Measurements from ENCODE around the gene DAD1.

GRCh38 chr14:22627506-22628263, 38.7 kb upstream of the DAD1 start:
- TF ChIP-seq POLR2A (IDR thresholded peaks at IDR 0.05; ENCODE audit: low read length) (no peak), GATA1 (IDR thresholded peaks at IDR 0.05; ENCODE audit: low read depth, low read length) (no peak)
